RKO (cell line): ENCODE results near the gene SUSD2.

Experiments used
- DNase-seq: peaks from one replicate; pipeline ENCODE4 v3.0.0-alpha.2; 2016; ENCODE audit warnings: low spot score

SUSD2 gene

GRCh38 chr22:24149198-24149590, 32.1 kb upstream of the SUSD2 start:
- no peak for DNase-seq

- no peak for DNase-seq
Observed at GRCh38 chr22:24153353-24153752, 27.9 kb upstream of the SUSD2 start.

GRCh38 chr22:24153959-24154358, 27.3 kb upstream of the SUSD2 start:
- no peak for DNase-seq

GRCh38 chr22:24154826-24155225, 26.5 kb upstream of the SUSD2 start:
- DNase-seq: no peak

GRCh38 chr22:24155627-24156140, 25.6 kb upstream of the SUSD2 start:
- DNase-seq: peak; percentile 86

DNA sequence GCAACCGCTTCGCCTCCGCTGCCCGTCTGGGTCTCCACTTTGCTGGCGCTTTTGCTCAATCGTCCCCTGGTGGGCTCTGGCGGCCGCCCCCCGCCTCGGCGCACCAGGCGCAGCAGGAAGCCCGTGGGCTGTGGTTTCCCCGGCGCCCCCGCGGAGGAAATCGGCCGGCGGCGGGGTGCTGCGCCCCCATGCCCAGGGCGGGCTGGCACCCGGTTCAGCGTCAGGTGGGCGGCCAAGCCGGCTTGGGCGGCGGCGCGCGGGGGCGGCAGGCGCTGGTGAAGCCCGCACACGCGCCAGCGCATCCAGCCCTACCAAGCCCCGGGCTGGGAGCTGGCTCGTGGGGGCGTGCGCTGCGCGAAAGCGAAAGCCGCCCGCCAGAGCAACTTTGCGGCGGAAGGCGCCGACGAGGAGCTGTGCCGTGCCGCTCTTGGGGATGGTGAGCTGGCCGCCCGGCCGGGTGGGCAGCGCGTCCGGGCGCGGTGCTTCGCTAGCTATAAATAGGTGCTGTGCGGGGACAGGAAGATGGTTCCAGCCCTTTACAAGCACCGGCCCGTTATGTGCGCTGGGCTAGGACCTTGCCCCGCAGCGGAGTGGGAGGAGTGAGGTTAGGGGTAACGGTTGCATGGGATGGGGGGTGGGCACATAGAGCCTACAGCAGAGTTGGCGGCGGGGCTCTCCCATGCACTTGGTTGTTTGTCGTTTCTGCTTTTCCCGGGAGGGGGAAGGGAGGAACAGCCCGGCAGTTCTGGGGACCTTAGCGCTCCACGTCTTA, 25.0 kb upstream of the SUSD2 start:
- peak; percentile 51 for DNase-seq

GRCh38 chr22:24156913-24157821, 24.1 kb upstream of the SUSD2 start:
- peak; percentile 89 for DNase-seq

GRCh38 chr22:24157822-24158135, 23.5 kb upstream of the SUSD2 start:
- no peak for DNase-seq

GRCh38 chr22:24159650-24160049, 21.6 kb upstream of the SUSD2 start:
- DNase-seq: no peak

DNA sequence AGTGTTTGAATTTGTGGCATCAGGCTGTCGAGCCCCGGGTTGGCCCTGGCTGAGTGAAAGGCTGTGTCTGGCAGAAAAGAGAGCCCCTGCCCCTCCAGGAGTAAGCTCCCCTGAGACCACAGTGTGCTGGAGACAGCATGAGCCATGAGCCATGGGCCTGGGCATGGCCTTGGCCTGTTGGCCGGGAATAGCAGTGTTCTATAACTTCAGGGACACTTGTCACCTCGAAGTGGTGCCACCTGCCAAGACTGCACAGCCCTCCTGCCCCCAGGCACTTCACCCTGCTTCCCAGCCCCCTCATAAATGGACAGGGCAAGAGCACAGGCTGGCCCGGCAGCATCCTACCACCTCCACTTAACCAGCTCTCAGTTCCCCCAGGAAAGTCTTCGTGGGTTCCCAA, 20.7 kb upstream of the SUSD2 start:
- no peak for DNase-seq

GRCh38 chr22:24161485-24161884, 19.8 kb upstream of the SUSD2 start:
- no peak for DNase-seq

DNA sequence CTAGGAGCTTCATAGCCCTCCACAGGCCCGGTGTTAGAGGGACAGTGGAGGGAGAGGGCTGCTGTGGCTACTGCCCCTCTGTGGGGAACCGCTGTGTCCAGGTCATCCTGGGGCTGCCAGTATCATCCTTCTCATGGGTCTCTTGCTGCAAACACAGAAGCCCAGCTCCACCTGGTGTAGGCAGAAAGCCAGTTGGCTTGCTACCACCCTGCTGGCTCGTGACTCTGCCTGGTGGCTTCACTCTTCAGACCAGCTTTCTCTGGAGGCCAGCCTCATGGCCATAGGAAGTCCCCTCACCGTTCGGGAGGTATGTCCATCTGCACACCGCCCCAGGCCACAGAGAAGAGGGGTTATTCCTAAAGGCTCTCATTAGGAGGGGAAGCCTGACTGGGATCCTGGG, 19.4 kb upstream of the SUSD2 start:
- no peak for DNase-seq

DNA sequence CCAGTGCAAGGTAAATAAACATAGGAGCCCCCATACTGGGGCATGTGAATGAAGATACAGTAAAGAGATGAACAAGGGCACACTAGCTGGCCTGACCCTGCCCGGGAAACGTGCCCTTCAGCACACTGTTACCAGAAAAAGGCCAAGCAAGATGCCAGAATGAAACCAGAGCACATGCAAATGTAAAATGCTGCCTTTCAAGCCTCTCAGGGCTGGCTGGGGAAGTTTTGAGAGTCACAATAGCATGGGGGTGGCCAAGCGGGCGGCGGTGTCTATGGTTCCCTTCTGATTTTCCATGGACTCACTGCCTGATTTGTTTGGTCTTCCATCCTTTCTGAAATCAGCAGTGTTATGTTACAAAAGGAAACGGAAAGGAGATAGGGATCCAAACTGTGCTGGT, 18.9 kb upstream of the SUSD2 start:
- no peak for DNase-seq

- DNase-seq: no peak
Observed at GRCh38 chr22:24164243-24164642, 17.0 kb upstream of the SUSD2 start.

GRCh38 chr22:24164940-24165339, 16.3 kb upstream of the SUSD2 start:
- DNase-seq: no peak

DNA sequence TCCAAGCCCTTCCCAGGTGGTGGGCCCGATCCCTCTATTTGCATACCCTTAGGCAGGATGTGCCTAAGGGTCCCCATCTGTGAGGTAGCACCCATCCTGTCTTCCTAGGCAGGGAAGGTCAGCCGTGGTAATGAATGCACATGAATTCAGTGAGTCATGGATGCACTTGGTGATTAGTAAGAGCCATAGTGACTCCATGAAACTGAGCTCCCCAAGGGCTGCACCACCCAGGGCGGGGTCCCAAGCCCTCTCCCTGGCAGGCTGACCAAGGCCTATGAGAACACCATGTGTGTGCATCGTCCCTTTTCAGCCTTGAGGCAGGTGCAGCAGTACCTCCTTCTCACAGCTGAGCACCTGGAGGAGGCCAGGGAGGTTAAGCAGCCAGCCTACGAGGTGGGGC, 15.6 kb upstream of the SUSD2 start:
- no peak for DNase-seq

GRCh38 chr22:24166811-24167210, 14.5 kb upstream of the SUSD2 start:
- DNase-seq: no peak

DNA sequence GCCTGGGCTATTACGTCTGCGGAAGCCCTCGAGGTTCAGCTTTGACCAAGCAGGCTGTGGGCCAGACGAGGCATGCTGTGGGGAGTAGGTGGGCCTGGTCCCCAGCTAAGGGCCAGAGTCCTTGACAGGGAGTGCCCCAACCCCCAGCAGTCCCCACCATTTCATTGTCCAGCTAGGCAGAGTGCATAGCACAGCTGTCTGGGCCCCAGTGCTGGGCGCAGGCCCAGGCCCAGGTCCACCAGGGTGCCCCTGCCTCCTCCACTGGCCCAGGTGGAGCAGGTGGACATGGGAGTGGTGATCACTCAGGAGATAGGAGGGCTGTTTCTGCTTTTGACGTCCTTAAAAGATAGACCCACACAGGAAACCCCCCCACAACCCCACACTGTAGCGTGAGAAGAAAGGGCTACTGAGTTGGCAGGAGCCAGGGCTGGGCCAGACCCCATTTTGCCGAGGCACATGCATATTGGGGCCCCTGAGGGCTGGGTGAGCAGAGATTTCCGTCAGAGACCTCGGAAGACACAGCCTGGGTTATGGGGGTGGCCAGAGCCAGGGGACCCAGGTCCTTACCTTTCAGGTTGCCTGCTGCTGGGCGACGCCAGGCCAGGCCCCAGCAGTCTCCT, 11.7 kb upstream of the SUSD2 start:
- DNase-seq: no peak

DNA sequence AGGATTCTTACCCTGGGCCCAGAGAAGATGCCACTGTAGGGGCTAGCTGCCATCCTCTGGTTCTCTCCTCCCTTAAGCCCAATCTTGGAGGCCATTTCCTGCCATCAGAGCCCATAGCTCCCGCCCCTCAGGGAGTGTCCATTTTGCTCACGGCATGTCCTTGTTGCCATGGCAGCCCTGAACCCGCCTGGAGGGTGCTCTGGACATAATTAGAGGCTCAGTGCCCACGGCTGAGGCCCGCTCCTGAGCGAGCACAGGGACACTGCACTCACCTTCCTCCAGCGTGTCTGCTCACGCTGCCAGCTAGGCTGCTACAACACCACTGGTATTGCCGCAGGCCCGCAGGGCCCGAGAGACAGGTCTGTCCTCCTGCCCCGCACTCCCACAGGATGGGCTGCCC, 11.1 kb upstream of the SUSD2 start:
- DNase-seq: no peak

- DNase-seq: no peak
Observed at GRCh38 chr22:24170632-24171031, 10.7 kb upstream of the SUSD2 start.

- no peak for DNase-seq
Observed at GRCh38 chr22:24171822-24172221, 9.5 kb upstream of the SUSD2 start.

DNA sequence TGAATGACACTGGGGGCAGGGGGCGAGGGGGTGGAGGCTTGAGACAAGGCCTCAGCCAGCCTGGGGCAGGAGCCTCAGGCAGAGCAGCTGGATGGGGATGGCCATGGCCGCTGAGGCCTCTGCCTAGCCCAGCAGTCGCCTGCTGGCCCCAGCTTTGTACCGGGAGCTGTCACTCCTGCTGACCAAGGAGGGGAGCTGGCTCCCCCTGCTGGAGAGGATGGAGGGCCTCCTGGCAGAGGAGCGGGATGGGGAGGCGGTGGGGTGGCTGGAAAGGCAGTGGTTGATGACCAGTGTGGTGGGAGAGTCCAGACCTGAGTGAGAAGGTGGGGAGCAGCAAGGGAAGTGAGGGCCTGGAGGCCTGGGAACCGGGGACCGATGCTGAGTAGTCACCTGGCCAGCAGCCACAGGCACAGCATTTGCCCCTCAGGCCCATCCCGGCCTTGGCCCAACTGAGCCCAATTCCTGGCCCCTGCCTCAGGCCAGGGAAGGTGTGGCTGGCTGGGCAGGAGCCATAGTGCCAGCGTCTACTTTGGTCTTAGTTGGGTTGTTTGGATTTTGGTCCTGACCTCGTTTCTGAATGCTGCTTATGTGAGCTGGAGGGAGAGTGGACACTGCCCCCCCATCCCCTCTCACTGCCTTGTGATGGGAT, 6.0 kb upstream of the SUSD2 start:
- peak; percentile 69 for DNase-seq
